Chondrocyte (in vitro differentiated cells): Measurements from ENCODE around the gene CTAG1B. TPM values are rescaled to one million over a fixed set of nuclear protein-coding genes. Genes with fewer than 3 reads are reported as not detected.
A peak's percentile ranks its signal among the peaks of the same experiment; 100 is the strongest.

ENCODE experiments used
- DNase-seq: peaks from one replicate; pipeline ENCODE4 v3.0.0; 2021; ENCODE audit warnings: mixed read lengths, low spot score
- H3K27ac Mint-ChIP-seq: one replicate; pipeline ENCODE4 v1.8.0; 2021; ENCODE audit warnings: mild to moderate bottlenecking, moderate library complexity, mixed read lengths; ENCODE audit not compliant: unreplicated experiment
- H3K27me3 Mint-ChIP-seq: 2 replicates; pipeline ENCODE4 v1.8.0; 2021; ENCODE audit warnings: low read depth, mixed read lengths
- H3K36me3 Mint-ChIP-seq: 2 replicates; pipeline ENCODE4 v1.8.0; 2021; ENCODE audit warnings: low read depth, mixed read lengths
- H3K4me1 Mint-ChIP-seq: 2 replicates; pipeline ENCODE4 v1.8.0; 2021; ENCODE audit warnings: low read depth, mild to moderate bottlenecking, mixed read lengths
- H3K4me3 Mint-ChIP-seq: one replicate; pipeline ENCODE4 v1.8.0; 2021; ENCODE audit warnings: mild to moderate bottlenecking, moderate library complexity, mixed read lengths; ENCODE audit not compliant: unreplicated experiment
- H3K9me3 Mint-ChIP-seq: 2 replicates; pipeline ENCODE4 v1.8.0; 2021; ENCODE audit warnings: low read depth, mixed read lengths
- CTCF ChIP-seq: fragments of 200-600 bp; sonication (generic); IDR thresholded peaks from 2 replicates; pipeline ENCODE4 v1.5.0; 2021; ENCODE audit warnings: antibody characterized with exemption, mild to moderate bottlenecking, moderate library complexity
- total RNA-seq: library from RNA; stranded (reverse); gene quantifications from 3 replicates; pipeline ENCODE4 v1.2.1, GENCODE V29; 2021

The CTAG1B gene
- total RNA-seq, 1 donor from 2014 or later = not detected

- no peaks in the 10 kb centered on the region for H3K36me3 Mint-ChIP-seq
- no peak overlapping the region for H3K4me3 Mint-ChIP-seq
- DNase-seq = peak; percentile 47
- H3K27me3 Mint-ChIP-seq = no peaks in the 10 kb centered on the region
- peaks cover 23% of the 10 kb centered on the region for H3K9me3 Mint-ChIP-seq
- H3K27ac Mint-ChIP-seq = peak overlapping the region; percentile 70
- H3K4me1 Mint-ChIP-seq = peaks cover 53% of the 10 kb centered on the region
- TF ChIP-seq CTCF = no peak
Measured at GRCh38 chrX:154600759-154601374, 18.2 kb downstream of the CTAG1B start.

- Mint-ChIP-seq H3K4me3 (no peak overlapping the region), H3K27me3 (no peaks in the 10 kb centered on the region), H3K36me3 (no peaks in the 10 kb centered on the region), H3K27ac (no peak overlapping the region), H3K4me1 (peaks cover 56% of the 10 kb centered on the region), H3K9me3 (peaks cover 23% of the 10 kb centered on the region)
- TF ChIP-seq CTCF = no peak
- peak; percentile 90 for DNase-seq
Measured at GRCh38 chrX:154599531-154599930, 19.6 kb downstream of the CTAG1B start.

GRCh38 chrX:154598656-154599055 lies 20.4 kb downstream of the CTAG1B start:
- Mint-ChIP-seq H3K27ac (no peak overlapping the region), H3K36me3 (no peaks in the 10 kb centered on the region), H3K27me3 (no peaks in the 10 kb centered on the region), H3K9me3 (peaks cover 28% of the 10 kb centered on the region), H3K4me3 (no peak overlapping the region), H3K4me1 (peaks cover 47% of the 10 kb centered on the region)
- no peak for TF ChIP-seq CTCF
- peak; percentile 8 for DNase-seq

GRCh38 chrX:154597221-154597620 lies 21.9 kb downstream of the CTAG1B start:
- no peak for TF ChIP-seq CTCF
- H3K27me3 Mint-ChIP-seq = no peaks in the 10 kb centered on the region
- H3K36me3 Mint-ChIP-seq = no peaks in the 10 kb centered on the region
- peaks cover 31% of the 10 kb centered on the region for H3K9me3 Mint-ChIP-seq
- DNase-seq = peak; percentile 29
- H3K4me1 Mint-ChIP-seq = peaks cover 42% of the 10 kb centered on the region
- H3K4me3 Mint-ChIP-seq = no peak overlapping the region
- no peak overlapping the region for H3K27ac Mint-ChIP-seq

GRCh38 chrX:154596290-154596929 lies 22.7 kb downstream of the CTAG1B start:
- peak overlapping the region; percentile 9 for H3K27ac Mint-ChIP-seq
- DNase-seq = peak; percentile 77
- peak; percentile 56 for TF ChIP-seq CTCF
- H3K4me1 Mint-ChIP-seq = peaks cover 38% of the 10 kb centered on the region
- no peaks in the 10 kb centered on the region for H3K36me3 Mint-ChIP-seq
- no peaks in the 10 kb centered on the region for H3K27me3 Mint-ChIP-seq
- H3K9me3 Mint-ChIP-seq = peaks cover 33% of the 10 kb centered on the region
- H3K4me3 Mint-ChIP-seq = no peak overlapping the region
